NT2/D1 (cell line): ENCODE measurements around the gene DNMT3L.

ENCODE experiments used
- SUZ12 ChIP-seq: IDR thresholded peaks from 2 replicates; pipeline ENCODE4 v1.6.1; 2011; ENCODE audit not compliant: insufficient read length, insufficient read depth; ENCODE audit errors: extremely low read depth
- YY1 ChIP-seq: IDR thresholded peaks from 2 replicates; pipeline ENCODE4 v1.6.1; 2011; ENCODE audit not compliant: insufficient read length, insufficient read depth
- ZNF274 ChIP-seq: IDR thresholded peaks from 2 replicates; pipeline ENCODE4 v1.6.1; 2011; ENCODE audit warnings: mild to moderate bottlenecking, low read depth, low read length

DNA sequence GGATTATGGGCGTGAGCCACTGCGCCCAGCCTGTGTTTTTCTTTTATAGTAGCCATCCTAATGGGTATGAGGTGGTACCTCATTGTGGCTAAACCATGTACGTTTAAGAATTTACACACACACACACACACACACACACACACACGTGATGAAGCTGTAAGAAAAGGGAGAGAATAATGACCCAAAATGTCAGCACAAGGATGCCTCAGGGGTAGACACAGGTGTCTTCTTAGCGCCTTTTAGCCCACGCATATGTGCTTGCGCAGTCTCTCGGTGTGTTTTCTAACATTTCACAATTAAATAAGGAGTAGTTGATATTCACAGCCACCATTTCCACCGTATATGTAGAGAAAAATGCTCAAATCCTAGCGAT, 37.4 kb upstream of the DNMT3L start:
- no peak for TF ChIP-seq ZNF274
- TF ChIP-seq SUZ12: no peak
- no peak for TF ChIP-seq YY1
